ENCODE results near the gene INMT. TPM values are rescaled to one million over a fixed set of nuclear protein-coding genes. Genes with fewer than 3 reads are reported as not detected.

INMT gene
- total and polyA plus RNA-seq, 10 donors: 3.2 to 40.3 (median 15.6) TPM

DNA sequence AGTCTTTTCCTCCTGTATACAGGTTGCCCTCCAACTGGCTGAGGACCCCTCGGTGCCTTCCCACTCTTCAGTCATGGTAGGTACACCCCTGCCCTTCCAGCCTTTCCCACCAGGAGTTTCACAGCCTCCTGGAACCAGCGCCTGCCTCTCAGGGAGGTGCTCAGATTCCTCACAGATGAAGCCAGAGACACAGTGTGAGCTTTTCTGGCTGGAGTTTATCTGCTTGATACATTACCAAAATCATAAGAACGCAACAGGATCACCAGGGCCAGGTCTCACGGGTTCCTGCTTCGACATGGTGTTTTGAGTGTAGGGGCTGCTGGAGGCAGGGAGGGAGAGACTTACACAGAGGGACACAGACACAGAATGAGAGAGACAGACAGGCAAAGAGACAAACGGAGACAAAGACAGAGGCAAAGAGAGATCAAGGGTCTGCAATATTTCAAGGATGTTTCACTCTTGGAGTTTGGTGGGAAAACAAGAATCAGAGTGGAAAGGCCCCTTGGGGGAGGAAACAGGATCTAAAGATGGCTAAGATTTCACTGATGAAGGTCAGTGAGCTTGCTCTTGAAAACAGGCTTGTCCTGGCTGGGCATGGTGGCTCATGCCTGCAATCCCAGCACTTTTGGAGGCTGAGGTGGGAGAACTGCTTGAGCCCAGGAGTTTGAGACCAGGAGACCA is 6.5 kb upstream of the INMT start:
- Histone ChIP-seq H3K36me3 (no peaks in the 10 kb centered on the region), H3K4me1 (peaks cover 0 to 4% (median 0%) of the 10 kb centered on the region in 6 donors), H3K4me3 (no peak overlapping the region), H3K27ac (no peak overlapping the region), H3K9me3 (no peaks in the 10 kb centered on the region), H3K27me3 (replicated peaks in 1 of 7) (no peaks in the 10 kb centered on the region)
- intact Hi-C loops (cut with DNase I; ENCODE audit: low total_unique reads): no loop called here
- TF ChIP-seq POLR2A (IDR thresholded peaks at IDR 0.05) (no peak), POLR2AphosphoS5 (IDR thresholded peaks at IDR 0.05) (no peak)
- TF ChIP-seq, protein P1, sequence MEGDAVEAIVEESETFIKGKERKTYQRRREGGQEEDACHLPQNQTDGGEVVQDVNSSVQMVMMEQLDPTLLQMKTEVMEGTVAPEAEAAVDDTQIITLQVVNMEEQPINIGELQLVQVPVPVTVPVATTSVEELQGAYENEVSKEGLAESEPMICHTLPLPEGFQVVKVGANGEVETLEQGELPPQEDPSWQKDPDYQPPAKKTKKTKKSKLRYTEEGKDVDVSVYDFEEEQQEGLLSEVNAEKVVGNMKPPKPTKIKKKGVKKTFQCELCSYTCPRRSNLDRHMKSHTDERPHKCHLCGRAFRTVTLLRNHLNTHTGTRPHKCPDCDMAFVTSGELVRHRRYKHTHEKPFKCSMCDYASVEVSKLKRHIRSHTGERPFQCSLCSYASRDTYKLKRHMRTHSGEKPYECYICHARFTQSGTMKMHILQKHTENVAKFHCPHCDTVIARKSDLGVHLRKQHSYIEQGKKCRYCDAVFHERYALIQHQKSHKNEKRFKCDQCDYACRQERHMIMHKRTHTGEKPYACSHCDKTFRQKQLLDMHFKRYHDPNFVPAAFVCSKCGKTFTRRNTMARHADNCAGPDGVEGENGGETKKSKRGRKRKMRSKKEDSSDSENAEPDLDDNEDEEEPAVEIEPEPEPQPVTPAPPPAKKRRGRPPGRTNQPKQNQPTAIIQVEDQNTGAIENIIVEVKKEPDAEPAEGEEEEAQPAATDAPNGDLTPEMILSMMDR (IDR thresholded peaks at IDR 0.05 in 8 of 11, conservative IDR thresholded peaks at IDR 0.05 in 3 of 11): no peak
- WGBS, 5 donors: 72 to 82% (median 78%) methylated on average over 6 of the region's 6 CpGs
- peak; percentile 12 for DNase-seq

DNA sequence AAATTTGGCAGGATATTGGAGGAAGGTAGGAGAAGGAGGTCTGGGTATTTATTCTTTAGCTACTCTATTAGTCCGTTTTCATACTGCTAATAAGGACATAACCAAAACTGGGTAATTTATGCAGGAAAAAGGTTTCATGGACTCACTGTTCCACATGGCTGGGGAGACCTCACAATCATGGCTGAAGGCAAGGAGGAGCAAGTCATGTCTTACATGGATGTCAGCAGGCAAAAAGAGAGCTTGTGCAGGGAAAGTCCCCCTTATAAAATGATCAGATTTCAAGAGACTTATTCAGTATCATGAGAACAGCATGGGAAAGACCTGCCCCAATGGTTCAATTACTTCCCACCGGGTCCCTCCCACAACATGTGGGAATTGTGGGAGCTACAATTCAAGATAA is 1.9 kb upstream of the INMT start:
- WGBS, 5 donors: 88 to 96% (median 94%) methylated on average over 2 of the region's 2 CpGs
- TF ChIP-seq, protein P1 (IDR thresholded peaks at IDR 0.05 in 8 of 11, conservative IDR thresholded peaks at IDR 0.05 in 3 of 11): no peak
- TF ChIP-seq POLR2AphosphoS5 (IDR thresholded peaks at IDR 0.05) (no peak), POLR2A (IDR thresholded peaks at IDR 0.05) (no peak)
- Histone ChIP-seq H3K4me1 (peaks cover 0 to 11% (median 0%) of the 10 kb centered on the region in 6 donors), H3K9me3 (no peaks in the 10 kb centered on the region), H3K36me3 (no peaks in the 10 kb centered on the region), H3K4me3 (no peak overlapping the region), H3K27ac (peak overlapping the region in 2 of 8 donors; percentile 3 to 60), H3K27me3 (replicated peaks in 1 of 7) (no peaks in the 10 kb centered on the region)
- DNase-seq: no peak
- intact Hi-C loops (cut with DNase I; ENCODE audit: low total_unique reads): no loop called here

DNA sequence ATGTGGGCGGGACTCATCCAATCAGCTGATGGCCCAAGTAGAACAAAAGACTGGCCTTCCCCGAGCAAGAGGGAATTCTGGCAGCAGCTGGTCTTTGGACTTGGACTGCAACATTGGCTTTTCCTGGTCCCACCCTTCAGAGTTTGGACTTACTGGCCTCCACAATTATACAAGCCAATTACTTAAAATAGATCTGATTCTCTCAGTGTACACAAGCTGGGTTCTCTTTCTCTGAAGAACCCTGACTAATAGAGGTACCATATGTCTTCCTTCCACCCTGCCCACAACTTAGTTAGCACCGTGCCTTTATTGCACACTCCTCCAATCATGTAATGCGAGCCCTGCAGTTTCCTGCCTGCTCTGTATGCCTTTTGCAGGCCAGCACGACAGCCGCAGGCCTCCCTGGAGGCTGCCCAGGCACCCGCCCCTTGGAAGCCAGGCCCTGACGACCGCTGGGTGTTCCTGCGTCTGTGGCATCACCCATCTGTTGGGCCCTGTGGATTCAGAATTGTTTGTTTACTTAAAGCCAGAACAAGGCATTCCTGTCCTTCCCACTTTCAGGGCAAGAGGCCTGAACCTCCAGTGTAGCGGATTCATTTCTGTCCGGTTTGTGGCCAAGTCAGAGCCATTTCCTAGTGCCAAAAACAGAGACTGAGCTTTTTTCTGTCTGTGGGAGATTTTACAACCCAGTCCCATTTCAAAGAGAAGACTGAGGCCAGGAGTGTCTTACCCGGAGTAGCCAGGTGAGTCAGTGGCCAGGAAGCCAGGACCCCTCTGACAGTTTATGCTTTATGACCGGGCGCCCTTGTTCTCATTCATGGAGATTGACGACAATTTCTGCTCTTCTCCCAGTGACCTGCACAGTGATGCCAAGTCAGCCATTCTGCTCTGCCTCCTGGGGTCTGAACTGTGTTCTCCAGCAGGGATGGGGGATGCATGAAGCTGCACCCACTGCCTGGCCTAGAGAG is 968 bp upstream of the INMT start:
- WGBS, 5 donors: 63 to 85% (median 76%) methylated on average over 15 to 16 of the region's 16 CpGs
- TF ChIP-seq POLR2AphosphoS5 (IDR thresholded peaks at IDR 0.05): peak in 2 of 3 donors; percentile 8 to 51
- TF ChIP-seq, protein P1 (IDR thresholded peaks at IDR 0.05 in 8 of 11, conservative IDR thresholded peaks at IDR 0.05 in 3 of 11): no peak
- no peak for TF ChIP-seq POLR2A (IDR thresholded peaks at IDR 0.05)
- Histone ChIP-seq H3K27ac (peak overlapping the region in 5 of 8 donors; percentile 3 to 61 (median 56)), H3K27me3 (replicated peaks in 1 of 7) (no peaks in the 10 kb centered on the region), H3K4me1 (peaks cover 0 to 11% (median 0%) of the 10 kb centered on the region in 6 donors), H3K9me3 (no peaks in the 10 kb centered on the region), H3K4me3 (no peak overlapping the region), H3K36me3 (no peaks in the 10 kb centered on the region)
- intact Hi-C loops (cut with DNase I; ENCODE audit: low total_unique reads): no loop called here
- no peak for DNase-seq
